ENCODE data around the gene CTXND2. TPM values are rescaled to one million over a fixed set of nuclear protein-coding genes. Genes with fewer than 3 reads are reported as not detected.

The CTXND2 gene
- total and polyA plus RNA-seq, 9 of the 15 experiments (the other 6 are each of a cell fraction or from before 2014, with no cell fraction given), result not detected

- TF ChIP-seq, protein P1, sequence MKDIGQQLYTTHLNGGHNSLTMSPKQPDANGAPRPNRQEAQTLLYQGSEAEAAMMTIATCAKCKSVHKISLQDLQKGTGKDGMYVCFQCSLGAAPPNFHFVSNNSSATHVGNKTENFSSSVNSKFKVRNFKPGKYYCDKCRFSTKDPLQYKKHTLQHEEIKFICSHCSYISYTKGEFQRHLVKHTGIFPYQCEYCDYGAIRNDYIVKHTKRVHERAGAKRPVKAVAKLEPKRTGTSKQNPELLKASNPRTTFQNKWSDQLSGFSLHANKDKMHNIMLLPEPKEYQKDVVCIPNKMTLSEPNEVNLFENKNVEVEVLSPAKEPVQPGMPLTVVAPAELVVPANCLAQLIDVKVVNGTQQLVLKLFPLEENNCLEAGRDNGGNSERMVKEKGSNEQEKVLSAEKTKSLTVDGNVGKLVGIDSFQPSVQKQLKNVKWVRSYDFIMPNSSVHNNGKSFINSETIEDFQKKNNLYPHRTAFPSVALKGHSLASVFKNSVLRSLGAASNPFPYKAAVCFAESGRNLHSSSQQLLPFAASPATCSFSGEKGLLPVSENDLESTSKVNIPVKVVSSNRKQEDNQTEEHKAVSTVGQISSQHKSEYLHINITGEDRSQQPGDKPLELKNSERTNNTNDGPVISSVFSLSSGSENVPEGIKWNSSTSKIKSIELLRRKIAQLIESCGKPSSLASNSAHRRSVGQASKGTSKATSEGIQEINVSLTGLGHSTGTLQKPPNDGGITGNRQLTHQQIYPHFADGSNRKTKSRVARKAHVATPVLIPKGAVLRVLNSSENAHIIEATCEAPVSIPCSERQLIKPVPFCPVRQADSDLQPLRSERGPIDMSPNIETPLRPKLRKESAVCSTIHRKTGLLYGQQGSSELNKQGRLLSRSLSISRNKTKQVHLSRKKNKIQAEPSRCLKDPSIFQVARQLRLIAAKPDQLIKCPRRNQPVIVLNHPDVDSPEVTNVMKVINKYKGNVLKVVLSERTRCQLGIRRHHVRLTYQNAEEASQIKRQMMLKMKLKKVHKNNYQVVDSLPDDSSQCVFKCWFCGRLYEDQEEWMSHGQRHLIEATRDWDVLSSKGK (CRISPR knock-in tag; IDR thresholded peaks at IDR 0.05), result no peak
- TF ChIP-seq, protein P2, sequence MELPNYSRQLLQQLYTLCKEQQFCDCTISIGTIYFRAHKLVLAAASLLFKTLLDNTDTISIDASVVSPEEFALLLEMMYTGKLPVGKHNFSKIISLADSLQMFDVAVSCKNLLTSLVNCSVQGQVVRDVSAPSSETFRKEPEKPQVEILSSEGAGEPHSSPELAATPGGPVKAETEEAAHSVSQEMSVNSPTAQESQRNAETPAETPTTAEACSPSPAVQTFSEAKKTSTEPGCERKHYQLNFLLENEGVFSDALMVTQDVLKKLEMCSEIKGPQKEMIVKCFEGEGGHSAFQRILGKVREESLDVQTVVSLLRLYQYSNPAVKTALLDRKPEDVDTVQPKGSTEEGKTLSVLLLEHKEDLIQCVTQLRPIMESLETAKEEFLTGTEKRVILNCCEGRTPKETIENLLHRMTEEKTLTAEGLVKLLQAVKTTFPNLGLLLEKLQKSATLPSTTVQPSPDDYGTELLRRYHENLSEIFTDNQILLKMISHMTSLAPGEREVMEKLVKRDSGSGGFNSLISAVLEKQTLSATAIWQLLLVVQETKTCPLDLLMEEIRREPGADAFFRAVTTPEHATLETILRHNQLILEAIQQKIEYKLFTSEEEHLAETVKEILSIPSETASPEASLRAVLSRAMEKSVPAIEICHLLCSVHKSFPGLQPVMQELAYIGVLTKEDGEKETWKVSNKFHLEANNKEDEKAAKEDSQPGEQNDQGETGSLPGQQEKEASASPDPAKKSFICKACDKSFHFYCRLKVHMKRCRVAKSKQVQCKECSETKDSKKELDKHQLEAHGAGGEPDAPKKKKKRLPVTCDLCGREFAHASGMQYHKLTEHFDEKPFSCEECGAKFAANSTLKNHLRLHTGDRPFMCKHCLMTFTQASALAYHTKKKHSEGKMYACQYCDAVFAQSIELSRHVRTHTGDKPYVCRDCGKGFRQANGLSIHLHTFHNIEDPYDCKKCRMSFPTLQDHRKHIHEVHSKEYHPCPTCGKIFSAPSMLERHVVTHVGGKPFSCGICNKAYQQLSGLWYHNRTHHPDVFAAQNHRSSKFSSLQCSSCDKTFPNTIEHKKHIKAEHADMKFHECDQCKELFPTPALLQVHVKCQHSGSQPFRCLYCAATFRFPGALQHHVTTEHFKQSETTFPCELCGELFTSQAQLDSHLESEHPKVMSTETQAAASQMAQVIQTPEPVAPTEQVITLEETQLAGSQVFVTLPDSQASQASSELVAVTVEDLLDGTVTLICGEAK (IDR thresholded peaks at IDR 0.05), result no peak
- TF ChIP-seq, protein P2 (CRISPR knock-in tag; IDR thresholded peaks at IDR 0.05), result no peak
- TF ChIP-seq, protein P3, sequence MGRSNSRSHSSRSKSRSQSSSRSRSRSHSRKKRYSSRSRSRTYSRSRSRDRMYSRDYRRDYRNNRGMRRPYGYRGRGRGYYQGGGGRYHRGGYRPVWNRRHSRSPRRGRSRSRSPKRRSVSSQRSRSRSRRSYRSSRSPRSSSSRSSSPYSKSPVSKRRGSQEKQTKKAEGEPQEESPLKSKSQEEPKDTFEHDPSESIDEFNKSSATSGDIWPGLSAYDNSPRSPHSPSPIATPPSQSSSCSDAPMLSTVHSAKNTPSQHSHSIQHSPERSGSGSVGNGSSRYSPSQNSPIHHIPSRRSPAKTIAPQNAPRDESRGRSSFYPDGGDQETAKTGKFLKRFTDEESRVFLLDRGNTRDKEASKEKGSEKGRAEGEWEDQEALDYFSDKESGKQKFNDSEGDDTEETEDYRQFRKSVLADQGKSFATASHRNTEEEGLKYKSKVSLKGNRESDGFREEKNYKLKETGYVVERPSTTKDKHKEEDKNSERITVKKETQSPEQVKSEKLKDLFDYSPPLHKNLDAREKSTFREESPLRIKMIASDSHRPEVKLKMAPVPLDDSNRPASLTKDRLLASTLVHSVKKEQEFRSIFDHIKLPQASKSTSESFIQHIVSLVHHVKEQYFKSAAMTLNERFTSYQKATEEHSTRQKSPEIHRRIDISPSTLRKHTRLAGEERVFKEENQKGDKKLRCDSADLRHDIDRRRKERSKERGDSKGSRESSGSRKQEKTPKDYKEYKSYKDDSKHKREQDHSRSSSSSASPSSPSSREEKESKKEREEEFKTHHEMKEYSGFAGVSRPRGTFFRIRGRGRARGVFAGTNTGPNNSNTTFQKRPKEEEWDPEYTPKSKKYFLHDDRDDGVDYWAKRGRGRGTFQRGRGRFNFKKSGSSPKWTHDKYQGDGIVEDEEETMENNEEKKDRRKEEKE (IDR thresholded peaks at IDR 0.05; ENCODE audit: borderline replicate concordance in 1 of 2, control insufficient read depth in 1 of 2, low read depth in 2 of 2, low read length in 1 of 2), result 0 out of 4 replicates have a peak, but pooled peaks of 1 of the 2 experiments have one; percentile 28
- TF ChIP-seq ZSCAN29 (IDR thresholded peaks at IDR 0.05) (no peak), NKRF (IDR thresholded peaks at IDR 0.05; ENCODE audit: borderline replicate concordance) (peak; percentile 47; the same call in 1 of the 2 replicates), ZBTB17 (CRISPR knock-in tag; IDR thresholded peaks at IDR 0.05) (no peak), HDAC2 (IDR thresholded peaks at IDR 0.05) (0 out of 2 replicates have a peak, but pooled peaks have one; percentile 33)
These were observed 12.3 kb upstream of the CTXND2 start (continued) for GRCh38 chr1:150874455-150875196.
